ENCODE data around the gene HDAC9. TPM values are rescaled to one million over a fixed set of nuclear protein-coding genes. Genes with fewer than 3 reads are reported as not detected.

Gene HDAC9
- total RNA-seq, 1 experiment from 2014 or later: 27.6 TPM

DNA sequence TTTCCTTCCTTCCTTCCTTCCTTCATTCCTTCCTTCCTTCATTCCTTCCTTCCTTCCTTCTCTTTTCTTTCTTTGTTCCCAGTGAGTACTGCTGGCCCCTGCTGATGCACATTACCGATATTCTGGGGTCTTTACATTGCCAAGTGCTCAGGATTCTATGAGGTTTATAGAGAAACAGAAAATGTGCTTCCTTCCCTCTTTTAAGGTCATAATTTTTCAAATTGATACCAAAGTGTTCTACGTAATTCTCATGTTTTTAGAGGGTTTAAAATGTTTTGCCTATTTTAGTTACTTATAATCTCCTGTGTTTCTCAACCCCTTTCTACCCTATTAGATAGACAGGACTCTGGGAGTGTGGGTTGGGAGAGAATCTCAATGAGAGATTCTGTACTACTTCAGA is 291.2 kb downstream of the HDAC9 start:
- no peak for DNase-seq (ENCODE audit: low read depth)

- DNase-seq (ENCODE audit: low read depth): peak; percentile 37
Observed at GRCh38 chr7:18788026-18788425, 292.5 kb downstream of the HDAC9 start.

DNA sequence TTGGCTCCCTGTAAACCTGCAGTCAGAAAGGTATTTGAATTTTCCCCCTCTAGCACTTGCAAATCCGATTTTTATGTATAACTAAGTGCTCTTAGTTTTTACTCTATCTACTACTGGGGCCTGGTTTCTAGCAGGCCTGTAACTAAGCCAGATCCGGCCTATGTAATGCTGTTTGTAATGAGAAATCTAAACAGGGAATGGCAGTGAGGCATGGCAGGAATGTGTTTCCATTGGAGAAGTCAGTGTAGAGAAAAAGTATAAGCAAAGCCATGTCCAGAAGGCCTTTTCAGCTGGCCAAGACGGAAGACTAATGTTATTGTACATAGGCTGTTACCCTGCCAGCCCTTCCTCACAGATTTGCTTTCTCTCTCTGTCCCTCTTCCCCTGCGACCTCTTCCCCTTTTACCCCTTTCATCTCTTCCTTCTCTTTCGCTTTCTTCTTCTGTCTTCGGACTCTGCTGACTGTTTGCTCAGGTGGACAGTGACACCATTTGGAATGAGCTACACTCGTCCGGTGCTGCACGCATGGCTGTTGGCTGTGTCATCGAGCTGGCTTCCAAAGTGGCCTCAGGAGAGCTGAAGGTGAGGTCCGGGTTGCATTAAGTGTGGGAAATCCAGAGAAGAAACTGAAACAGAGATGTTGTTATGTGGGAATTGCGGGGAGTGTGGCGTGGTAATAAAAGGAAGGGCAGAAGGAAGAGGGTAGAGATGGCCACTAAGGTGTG is 297.5 kb downstream of the HDAC9 start:
- DNase-seq (ENCODE audit: low read depth): no peak

DNA sequence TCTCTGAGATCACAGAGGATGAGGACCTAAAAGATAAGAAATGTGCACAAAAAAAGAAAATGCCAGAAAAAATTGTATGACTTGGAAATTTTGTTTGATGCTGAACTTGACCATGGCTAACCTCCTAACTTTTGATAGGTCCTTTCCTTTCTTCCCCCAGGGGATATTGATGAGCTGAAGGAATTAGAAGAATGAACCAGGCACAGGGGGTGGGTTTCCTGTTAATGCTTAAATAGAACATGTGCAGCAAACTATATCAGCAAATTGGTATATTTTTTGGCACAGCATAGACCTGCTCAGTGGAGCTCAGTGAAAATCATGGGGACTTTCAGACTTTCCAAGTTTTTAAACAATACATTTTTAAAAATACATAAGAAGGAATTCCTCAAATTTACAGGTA is 300.7 kb downstream of the HDAC9 start:
- DNase-seq (ENCODE audit: low read depth): no peak

GRCh38 chr7:18798088-18798906 is 302.7 kb downstream of the HDAC9 start:
- DNase-seq (ENCODE audit: low read depth): peak; percentile 91

- no peak for DNase-seq (ENCODE audit: low read depth)
Observed at GRCh38 chr7:18799899-18800298, 304.4 kb downstream of the HDAC9 start.

DNA sequence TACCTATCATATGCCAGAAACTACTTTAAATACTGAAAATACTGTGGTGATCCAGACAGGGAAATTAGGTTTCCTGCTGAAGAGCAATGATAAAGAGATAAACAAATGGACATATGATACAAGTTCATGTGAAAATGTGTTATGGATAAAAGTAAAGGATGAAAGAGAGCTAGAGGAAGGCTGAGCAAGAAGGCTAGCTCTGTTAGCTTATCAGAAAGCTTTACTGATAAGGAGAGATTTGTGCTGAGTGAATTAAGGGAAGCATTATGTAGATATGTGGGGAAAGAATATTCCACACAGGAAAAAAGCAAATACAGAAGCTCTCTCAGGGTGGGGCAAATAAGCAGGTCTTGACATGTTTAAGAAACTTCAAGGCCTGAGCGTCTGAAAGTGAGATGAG is 308.4 kb downstream of the HDAC9 start:
- no peak for DNase-seq (ENCODE audit: low read depth)

- no peak for DNase-seq (ENCODE audit: low read depth)
Observed at GRCh38 chr7:18806177-18806576, 310.6 kb downstream of the HDAC9 start.

GRCh38 chr7:18808026-18808425 is 312.5 kb downstream of the HDAC9 start:
- DNase-seq (ENCODE audit: low read depth): no peak

- no peak for DNase-seq (ENCODE audit: low read depth)
Observed at GRCh38 chr7:18815261-18815960, 319.9 kb downstream of the HDAC9 start.

DNA sequence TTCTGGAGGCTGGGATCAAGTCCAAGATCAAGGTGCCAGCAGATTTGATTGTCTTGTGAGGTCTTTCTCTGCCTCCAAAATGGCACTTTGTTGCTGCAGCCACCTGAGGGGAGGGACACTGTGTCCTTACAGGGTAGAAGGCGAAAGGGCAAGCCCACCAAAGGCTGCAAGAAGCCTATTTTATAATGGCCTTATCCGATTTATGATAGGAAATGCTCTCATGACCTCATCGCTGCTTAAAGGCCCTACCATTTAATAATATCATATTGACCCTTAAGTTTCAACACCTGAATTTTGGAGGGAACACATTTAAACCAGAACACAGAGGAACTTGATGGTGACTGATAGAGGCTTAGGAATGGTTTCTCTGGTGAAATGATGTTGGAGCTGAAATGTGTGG is 325.4 kb downstream of the HDAC9 start:
- DNase-seq (ENCODE audit: low read depth): no peak

- DNase-seq (ENCODE audit: low read depth): no peak
Observed at GRCh38 chr7:18821554-18821953, 326.0 kb downstream of the HDAC9 start.

DNA sequence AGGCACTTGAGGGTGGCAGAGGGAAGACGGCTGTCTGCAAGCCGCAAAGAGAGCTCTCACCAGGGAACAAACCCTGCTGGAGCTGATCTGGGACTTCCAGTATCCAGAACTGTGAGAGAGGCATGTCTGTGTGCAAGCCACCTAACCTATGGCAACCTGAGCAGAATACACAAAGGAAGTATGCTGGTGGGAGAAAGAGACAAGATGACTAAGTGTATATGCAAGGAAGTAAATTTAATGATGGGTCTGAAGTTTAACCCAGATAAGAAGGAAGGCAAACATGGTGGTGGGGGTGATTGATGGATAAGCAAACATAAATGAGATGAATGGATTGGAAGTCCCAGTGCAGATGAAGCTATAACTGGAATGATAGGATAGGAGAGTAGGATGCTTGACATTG is 328.6 kb downstream of the HDAC9 start:
- no peak for DNase-seq (ENCODE audit: low read depth)

- DNase-seq (ENCODE audit: low read depth): no peak
Observed at GRCh38 chr7:18828260-18828993, 332.9 kb downstream of the HDAC9 start.

GRCh38 chr7:18828994-18829857 is 333.7 kb downstream of the HDAC9 start:
- DNase-seq (ENCODE audit: low read depth): no peak

GRCh38 chr7:18829858-18830285 is 334.3 kb downstream of the HDAC9 start:
- DNase-seq (ENCODE audit: low read depth): peak; percentile 48

DNA sequence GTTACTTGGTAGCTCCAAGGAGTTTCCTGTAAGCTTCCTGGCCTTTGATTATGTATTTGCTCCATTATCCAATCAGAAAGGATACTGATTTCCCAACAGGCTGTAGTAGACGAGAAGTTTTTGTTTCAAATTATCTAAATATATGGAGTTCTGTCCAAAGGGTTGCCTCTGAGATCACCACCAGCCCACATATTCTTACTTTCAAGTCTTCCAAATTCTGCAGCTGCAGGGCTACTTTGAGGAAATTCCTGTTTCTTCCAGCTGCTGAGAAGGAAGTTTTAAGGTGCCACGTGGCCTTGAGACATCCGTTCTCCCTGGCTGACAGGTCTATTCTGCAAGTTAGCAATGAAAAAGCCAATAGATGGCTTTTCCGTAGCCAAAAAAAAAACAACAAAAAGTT is 335.9 kb downstream of the HDAC9 start:
- DNase-seq (ENCODE audit: low read depth): no peak

GRCh38 chr7:18831943-18832342 is 336.4 kb downstream of the HDAC9 start:
- DNase-seq (ENCODE audit: low read depth): no peak

GRCh38 chr7:18834577-18834976 is 339.0 kb downstream of the HDAC9 start:
- no peak for DNase-seq (ENCODE audit: low read depth)

GRCh38 chr7:18835001-18835690 is 339.6 kb downstream of the HDAC9 start:
- no peak for DNase-seq (ENCODE audit: low read depth)

Measured in M059J (cell line).